HepG2 (cell line): ENCODE data around the gene PIANP. TPM values are rescaled to one million over a fixed set of nuclear protein-coding genes. Genes with fewer than 3 reads are reported as not detected.
A peak's percentile ranks its signal among the peaks of the same experiment; 100 is the strongest.

Experiments
- CBX1 ChIP-seq: IDR thresholded peaks from one replicate; pipeline ENCODE4 v1.6.1; 2016; ENCODE audit warnings: antibody characterized with exemption, low read depth
- DRAP1 ChIP-seq: IDR thresholded peaks from 2 replicates; pipeline ENCODE4 v1.6.1; 2016; ENCODE audit warnings: missing genetic modification reagents, missing compliant biosample characterization
- E2F2 ChIP-seq: sonication (generic); formaldehyde crosslinking; IDR thresholded peaks from 2 replicates; pipeline ENCODE4 v1.4.0; 2020; ENCODE audit warnings: missing genetic modification reagents, borderline replicate concordance
- GABPB1 ChIP-seq: IDR thresholded peaks from 2 replicates; pipeline ENCODE4 v1.6.1; 2016; ENCODE audit warnings: mild to moderate bottlenecking, missing genetic modification reagents, moderate library complexity, missing compliant biosample characterization
- KDM5B ChIP-seq: sonication (generic); formaldehyde crosslinking; IDR thresholded peaks from 2 replicates; pipeline ENCODE4 v1.4.0; 2020; ENCODE audit warnings: missing genetic modification reagents, mild to moderate bottlenecking, borderline replicate concordance
- LBX2 ChIP-seq: sonication (generic); formaldehyde crosslinking; IDR thresholded peaks from 2 replicates; pipeline ENCODE4 v1.5.0; 2020; ENCODE audit warnings: missing genetic modification reagents, mild to moderate bottlenecking, borderline replicate concordance
- LRRFIP1 ChIP-seq: sonication (generic); formaldehyde crosslinking; conservative IDR thresholded peaks from 2 replicates; pipeline ENCODE4 v1.4.0; 2020; ENCODE audit warnings: missing genetic modification reagents
- MAX ChIP-seq: IDR thresholded peaks from 2 replicates; pipeline ENCODE4 v1.6.1; 2012; ENCODE audit warnings: inconsistent platforms
- PLSCR1 ChIP-seq: sonication (generic); formaldehyde crosslinking; IDR thresholded peaks from 2 replicates; pipeline ENCODE4 v1.5.0; 2020; ENCODE audit warnings: missing genetic modification reagents, mild to moderate bottlenecking, borderline replicate concordance
- SP1 ChIP-seq, 2 experiments: fragments of 450-650 bp in 1 of 2; sonication (generic) in 1 of 2; formaldehyde crosslinking in 1 of 2; IDR thresholded peaks; 2 replicates each; pipeline versions ENCODE4 v1.4.0 to v1.6.1; 2016 to 2020; ENCODE audit warnings: missing genetic modification reagents in 1 of 2
- UBTF ChIP-seq: sonication (generic); formaldehyde crosslinking; IDR thresholded peaks from 2 replicates; pipeline ENCODE4 v1.4.0; 2020; ENCODE audit warnings: mild to moderate bottlenecking, missing genetic modification reagents
- ZBTB37 ChIP-seq: sonication (generic); formaldehyde crosslinking; IDR thresholded peaks from 2 replicates; pipeline ENCODE4 v1.4.0; 2020; ENCODE audit warnings: mild to moderate bottlenecking, missing genetic modification reagents
- ZNF234 ChIP-seq: sonication (generic); formaldehyde crosslinking; conservative IDR thresholded peaks from 2 replicates; pipeline ENCODE4 v1.5.1; 2020; ENCODE audit warnings: mild to moderate bottlenecking, missing genetic modification reagents
- ZNF773 ChIP-seq: sonication (generic); formaldehyde crosslinking; IDR thresholded peaks from 2 replicates; pipeline ENCODE4 v1.4.0; 2020; ENCODE audit warnings: missing genetic modification reagents, borderline replicate concordance
- ZNF781 ChIP-seq: sonication (generic); formaldehyde crosslinking; IDR thresholded peaks from 2 replicates; pipeline ENCODE4 v1.5.1; 2020; ENCODE audit warnings: borderline replicate concordance, mild to moderate bottlenecking, missing genetic modification reagents; ENCODE audit errors: not compliant biosample characterization
- ZSCAN25 ChIP-seq: sonication (generic); formaldehyde crosslinking; IDR thresholded peaks from 2 replicates; pipeline ENCODE4 v1.8.0; 2022; ENCODE audit warnings: mild to moderate bottlenecking, missing genetic modification reagents
- polyA plus RNA-seq, 8 experiments: library from polyadenylated mRNA; depleted of rRNA in 3 of 8; stranded (reverse) in 7 of 8; unstranded in 1 of 8; fragments of >200 nt; fragmentation: Illumina TruSeq in 4 of 8; extraction: Trizol in 4 of 8; gene quantifications; 2 replicates each; pipeline versions ENCODE4 v1.2.1 to v1.2.3, GENCODE V29; 2011 to 2016; ENCODE audit warnings: low read depth in 4 of 8, missing spikeins in 1 of 8, mixed read lengths in 1 of 8; ENCODE audit not compliant: insufficient read depth in 1 of 8
- total RNA-seq, 5 experiments: library from RNA; depleted of rRNA; stranded (reverse); fragments of >200 nt; fragmentation: Illumina TruSeq; extraction: Trizol; gene quantifications; 2 replicates each; pipeline ENCODE4 v1.2.3, GENCODE V29; 2016; ENCODE audit warnings: low read depth in 1 of 5

Gene PIANP
- total and polyA plus RNA-seq, 2 of the 13 experiments (the other 11 are each of a cell fraction or from before 2014, with no cell fraction given) = not detected

GRCh38 chr12:6662906-6663742 is 37.5 kb downstream of the PIANP start, which contains the start of gene ING4 (continued):
- TF ChIP-seq ZBTB37 (CRISPR knock-in tag) (no peak), ZSCAN25 (CRISPR knock-in tag) (peak; percentile 90), LRRFIP1 (CRISPR knock-in tag) (no peak), DRAP1 (no peak; the same call in 1 of the 2 replicates), MAX (peak; percentile 80), GABPB1 (CRISPR knock-in tag) (peak; percentile 98), PLSCR1 (no peak), E2F2 (no peak; the same call in 1 of the 2 replicates), ZNF773 (CRISPR knock-in tag) (no peak), ZNF234 (CRISPR knock-in tag) (no peak), ZNF781 (CRISPR knock-in tag) (peak; percentile 68), UBTF (CRISPR knock-in tag) (peak; percentile 20; the same call in 1 of the 2 replicates), SP1 (IDR thresholded peaks at IDR 0.05) (no peak), SP1 (CRISPR knock-in tag; IDR thresholded peaks at IDR 0.05) (peak; percentile 90), LBX2 (CRISPR knock-in tag) (no peak), CBX1 (no peak), KDM5B (CRISPR knock-in tag) (no peak)
